Fibroblast of peridontal ligament (primary cell): ENCODE results near the gene GUCY1A2.
A peak's percentile ranks its signal among the peaks of the same experiment; 100 is the strongest.
"Not testable (repeated sequence)": the region's sequence is repeated elsewhere in the genome, so short reads cannot be mapped to it uniquely, and the experiment has no call there.

Source experiments
- DNase-seq: peaks from one replicate; pipeline ENCODE4 v3.0.0-alpha.2; 2010; ENCODE audit errors: extremely low read depth

The GUCY1A2 gene, protein sequence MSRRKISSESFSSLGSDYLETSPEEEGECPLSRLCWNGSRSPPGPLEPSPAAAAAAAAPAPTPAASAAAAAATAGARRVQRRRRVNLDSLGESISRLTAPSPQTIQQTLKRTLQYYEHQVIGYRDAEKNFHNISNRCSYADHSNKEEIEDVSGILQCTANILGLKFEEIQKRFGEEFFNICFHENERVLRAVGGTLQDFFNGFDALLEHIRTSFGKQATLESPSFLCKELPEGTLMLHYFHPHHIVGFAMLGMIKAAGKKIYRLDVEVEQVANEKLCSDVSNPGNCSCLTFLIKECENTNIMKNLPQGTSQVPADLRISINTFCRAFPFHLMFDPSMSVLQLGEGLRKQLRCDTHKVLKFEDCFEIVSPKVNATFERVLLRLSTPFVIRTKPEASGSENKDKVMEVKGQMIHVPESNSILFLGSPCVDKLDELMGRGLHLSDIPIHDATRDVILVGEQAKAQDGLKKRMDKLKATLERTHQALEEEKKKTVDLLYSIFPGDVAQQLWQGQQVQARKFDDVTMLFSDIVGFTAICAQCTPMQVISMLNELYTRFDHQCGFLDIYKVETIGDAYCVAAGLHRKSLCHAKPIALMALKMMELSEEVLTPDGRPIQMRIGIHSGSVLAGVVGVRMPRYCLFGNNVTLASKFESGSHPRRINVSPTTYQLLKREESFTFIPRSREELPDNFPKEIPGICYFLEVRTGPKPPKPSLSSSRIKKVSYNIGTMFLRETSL

DNA sequence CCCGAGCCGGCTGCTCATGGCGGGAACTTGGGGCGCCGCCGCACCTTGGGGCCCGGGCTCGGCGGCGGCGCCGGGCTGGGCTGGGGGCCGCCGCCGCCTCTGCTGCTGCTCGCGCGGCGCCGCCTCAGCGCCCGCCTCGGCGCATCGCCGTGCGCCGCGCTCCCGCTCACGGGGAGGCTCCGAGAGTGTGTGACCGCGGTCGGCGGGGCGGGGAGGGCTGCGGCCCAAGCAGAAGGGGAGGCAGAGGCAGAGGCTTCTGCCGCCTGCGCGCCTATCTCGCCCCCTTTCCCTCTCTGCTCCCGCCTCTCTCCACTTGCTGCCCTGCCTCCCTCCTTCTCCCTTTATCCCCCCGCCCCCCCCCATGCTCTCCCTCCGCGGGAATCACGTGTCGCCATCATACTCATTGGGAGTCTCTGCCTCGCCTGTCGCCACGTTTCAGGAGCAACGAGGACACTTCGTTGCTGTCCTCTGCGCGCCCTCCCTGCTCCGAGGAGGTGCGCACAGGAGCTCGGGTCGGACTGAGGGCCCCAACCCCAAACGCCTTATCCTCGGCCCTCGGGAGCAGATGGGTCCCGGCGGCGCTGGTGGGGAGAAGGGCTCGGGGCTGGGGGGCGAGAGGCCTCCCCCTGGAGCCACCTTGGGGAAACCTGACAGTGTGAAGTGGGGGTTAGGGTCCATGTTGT, at the start of gene GUCY1A2:
TSS of gene GUCY1A2 (minus strand) at position 258 of the 683 bp plus-strand sequence. CDS start 421 bp downstream, outside the sequence.
- DNase-seq = no peak

GRCh38 chr11:107054391-107054790, 36.1 kb upstream of the GUCY1A2 start:
- no peak for DNase-seq

- DNase-seq = not testable (repeated sequence)
Measured at GRCh38 chr11:107051332-107051731, 33.1 kb upstream of the GUCY1A2 start.

DNA sequence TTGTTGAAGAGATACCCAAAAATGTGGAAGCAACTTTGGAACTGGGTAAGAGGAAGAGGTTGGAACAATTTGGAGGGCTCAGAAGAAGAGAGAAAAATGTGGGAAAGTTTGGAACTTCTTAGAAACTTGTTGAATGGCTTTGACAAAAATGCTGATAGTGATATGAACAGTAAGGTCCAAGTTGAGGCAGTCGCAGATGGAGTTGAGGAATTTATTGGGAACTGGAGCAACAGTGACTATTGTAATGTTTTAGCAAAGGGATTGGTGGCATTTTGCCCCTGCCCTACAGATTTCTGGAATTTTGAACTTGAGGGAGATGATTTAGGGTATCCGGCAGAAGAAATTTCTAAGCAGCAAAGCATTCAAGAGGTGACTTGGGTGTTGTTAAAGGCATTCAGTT, 32.6 kb upstream of the GUCY1A2 start:
- DNase-seq = not testable (repeated sequence)

DNA sequence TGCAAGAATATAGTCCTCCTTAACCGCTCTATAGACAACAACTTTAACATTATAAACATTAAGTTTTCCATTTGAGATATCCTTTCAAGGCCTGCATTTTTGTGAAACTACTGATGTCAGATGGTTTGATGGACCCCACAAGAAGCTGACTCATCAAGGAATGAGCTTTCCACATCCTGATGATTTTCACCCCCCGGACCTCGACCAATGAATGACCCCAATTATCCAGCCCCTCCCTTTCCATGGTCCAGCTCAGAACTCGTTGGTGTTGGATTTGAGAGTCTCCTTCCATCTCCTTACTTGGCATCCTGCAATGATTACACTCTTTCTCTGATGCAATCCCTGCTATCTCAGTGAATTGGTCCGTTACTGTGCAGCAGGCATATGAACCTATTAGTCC, 31.8 kb upstream of the GUCY1A2 start:
- DNase-seq = peak; percentile 12

GRCh38 chr11:107044503-107044902, 26.2 kb upstream of the GUCY1A2 start:
- DNase-seq = peak; percentile 8

DNA sequence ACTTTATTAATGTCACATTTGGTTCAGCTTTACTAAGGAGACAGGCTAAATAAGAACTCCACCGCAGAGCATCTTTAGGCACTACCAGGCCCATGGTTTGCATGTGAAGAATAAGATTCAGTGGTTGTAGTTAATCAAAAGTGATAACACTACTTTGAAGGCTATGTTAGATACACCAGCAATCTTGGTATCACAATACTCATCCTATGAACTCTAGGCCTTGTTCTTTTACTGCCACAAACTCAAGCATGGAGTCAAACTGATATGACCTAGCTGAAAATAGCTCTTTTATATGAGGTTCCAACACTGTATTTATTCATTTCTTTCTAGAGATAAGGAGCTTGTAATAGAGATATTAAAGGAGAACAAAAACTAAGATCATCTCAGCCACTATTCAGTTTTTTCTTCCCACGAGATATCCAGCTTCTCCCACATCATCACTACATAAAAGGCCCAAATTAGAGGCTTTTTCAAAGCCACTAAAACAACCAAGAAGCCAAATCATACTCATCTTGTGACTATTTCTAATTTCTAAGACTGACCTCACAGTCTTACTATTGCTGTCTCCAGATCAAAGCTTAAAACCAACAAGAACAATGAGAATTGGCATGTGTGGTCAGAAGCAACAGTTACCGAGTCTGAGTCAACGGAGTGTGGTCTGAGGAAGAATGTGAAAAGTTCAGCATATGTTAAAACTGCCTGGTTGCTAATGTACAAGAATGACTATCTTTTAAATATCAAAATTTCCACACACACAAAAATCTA, 25.1 kb upstream of the GUCY1A2 start:
- peak; percentile 99 for DNase-seq

DNA sequence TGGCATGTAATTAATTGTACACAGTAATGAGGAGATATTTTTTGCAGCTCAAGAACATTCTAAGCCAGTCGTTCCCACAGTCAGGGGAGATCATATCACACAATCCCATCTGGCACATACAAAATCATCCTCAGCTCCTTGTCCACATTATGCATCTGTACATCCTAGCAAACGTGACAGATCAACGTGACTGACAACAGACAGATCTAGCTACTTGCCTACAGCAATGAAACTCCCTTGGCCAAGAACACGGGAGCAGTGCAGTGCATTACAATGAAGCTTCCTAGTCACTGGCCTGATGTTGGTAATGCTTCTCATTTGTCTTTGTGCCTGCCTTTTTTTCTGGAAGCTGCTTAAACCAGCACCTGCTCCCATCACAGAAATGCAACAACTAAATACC, 24.5 kb upstream of the GUCY1A2 start:
- no peak for DNase-seq

DNA sequence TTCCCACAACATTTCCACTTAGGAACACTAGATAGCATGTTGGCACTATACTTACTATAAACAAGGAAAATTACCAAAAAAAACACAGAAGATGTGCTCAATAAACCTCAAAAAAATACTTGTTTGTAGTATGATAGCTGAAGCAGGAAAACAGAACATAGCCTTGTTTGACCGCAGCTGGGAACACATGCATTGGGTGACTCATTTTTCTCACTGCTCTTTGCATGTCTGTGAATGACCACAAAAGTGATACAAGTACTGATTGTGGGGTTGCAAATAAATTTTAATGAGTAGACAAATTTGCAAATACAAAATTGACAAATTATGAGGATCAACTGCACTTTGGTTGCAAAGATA, 22.8 kb upstream of the GUCY1A2 start:
- DNase-seq = peak; percentile 71

GRCh38 chr11:107040433-107041087, 22.3 kb upstream of the GUCY1A2 start:
- DNase-seq = no peak

DNA sequence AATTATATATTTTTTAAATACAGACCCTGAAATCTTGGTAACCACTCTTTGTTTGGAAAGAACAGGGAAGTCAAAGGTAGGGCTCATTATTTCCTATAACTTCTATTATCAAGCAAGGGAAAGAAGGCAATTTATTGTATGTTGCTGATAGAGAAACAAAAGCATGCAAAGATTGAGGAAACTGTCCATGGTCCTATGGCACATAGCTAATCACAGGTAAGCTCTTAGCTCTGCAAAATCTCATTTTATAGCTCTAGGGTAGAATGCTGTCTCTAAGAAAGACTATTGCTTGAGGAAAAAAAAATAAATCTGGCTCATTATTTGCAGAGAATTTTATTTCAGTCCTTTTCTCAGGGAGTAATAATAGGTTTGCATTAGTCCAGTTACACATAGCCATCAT, 7.4 kb upstream of the GUCY1A2 start:
- no peak for DNase-seq

DNA sequence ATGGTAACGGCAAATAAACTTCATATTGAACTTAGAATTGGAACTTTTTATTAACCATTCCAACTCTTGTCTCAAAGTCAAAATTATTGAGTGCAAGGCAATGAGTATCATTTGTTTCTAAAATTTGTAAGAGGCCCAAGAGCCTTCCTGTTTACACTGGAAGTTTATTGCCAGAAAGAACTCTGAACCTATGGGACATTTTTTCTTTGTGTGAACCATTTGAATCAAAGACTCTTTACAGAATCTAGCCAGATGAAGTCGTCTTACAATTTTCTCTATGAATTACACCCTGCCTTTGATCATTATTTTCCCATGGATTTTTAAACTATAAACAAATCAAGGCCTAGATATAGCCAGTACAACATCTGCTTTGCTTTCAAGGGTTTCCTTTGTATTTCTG, 2.3 kb upstream of the GUCY1A2 start:
- no peak for DNase-seq

DNA sequence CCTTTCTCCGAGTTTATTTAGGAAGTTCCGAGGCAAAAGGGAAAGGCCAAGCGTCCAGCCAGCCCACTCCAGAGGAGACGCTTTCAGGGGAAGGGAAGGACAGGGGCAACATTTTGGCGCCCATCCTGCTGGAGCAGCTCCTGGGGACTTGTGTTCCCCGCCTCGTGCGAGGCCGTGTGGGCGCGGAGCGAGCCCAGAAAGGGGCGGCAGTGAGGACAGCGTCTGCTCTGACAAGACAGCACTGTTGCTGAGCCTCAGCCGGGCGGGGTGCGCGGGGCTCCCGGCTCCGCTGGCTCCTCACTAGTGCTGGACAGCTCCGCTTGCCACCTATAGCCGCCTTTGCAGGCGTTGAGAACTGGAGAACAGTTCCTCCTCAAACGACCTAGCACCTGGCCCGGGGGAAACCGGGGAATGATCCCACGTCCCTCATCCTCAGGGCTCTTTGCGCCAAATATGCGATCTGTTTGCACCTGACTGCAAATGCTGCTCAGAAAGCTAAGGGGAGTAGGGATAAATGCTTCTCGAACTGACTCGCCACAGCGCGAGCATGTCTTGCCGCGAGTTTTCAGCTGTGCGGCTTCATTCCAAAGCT, 722 bp upstream of the GUCY1A2 start:
- DNase-seq = peak; percentile 69

- DNase-seq = peak; percentile 44
Measured at GRCh38 chr11:107017433-107018218, 650 bp downstream of the GUCY1A2 start.

GRCh38 chr11:107017104-107017432, 1.2 kb downstream of the GUCY1A2 start:
- DNase-seq = no peak

DNA sequence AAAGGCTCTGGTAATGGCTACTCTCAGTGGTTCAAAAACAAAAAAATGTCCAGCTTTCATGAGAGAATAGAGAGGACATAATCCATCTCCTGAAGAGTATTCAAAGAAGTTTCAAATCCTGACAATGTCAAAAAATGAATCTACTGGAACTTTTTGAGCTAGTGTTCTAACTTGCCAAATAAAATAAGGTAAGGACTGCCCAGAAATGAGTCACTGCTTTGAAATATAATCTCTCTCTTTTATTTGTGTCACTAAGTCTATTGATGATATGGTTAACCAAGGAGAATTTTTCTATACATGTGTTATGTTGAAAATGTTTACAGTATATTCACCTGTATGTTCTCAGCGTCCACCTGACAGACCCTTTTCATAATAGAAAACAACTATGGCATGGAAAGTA, 3.4 kb downstream of the GUCY1A2 start:
- peak; percentile 51 for DNase-seq

- peak; percentile 24 for DNase-seq
Measured at GRCh38 chr11:107011977-107012376, 6.3 kb downstream of the GUCY1A2 start.

DNA sequence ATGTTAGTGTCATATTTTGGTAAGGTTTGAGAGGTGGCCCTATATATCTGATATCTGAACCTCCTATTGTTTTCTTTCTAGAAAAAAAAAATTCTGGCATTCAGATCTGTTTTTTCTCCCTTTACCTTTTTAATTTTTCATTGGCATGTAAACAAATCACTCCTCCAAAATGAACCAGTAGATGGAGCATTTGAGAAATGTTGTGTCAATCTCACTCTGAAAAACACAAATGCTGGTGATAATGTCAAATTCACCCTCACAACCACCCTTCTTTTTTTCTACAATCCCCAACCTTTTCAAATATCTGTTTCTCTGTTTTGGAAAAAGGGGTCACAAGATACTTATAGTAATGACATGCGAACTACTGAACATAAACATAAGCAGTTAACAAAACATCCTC, 9.1 kb downstream of the GUCY1A2 start:
- DNase-seq = no peak

DNA sequence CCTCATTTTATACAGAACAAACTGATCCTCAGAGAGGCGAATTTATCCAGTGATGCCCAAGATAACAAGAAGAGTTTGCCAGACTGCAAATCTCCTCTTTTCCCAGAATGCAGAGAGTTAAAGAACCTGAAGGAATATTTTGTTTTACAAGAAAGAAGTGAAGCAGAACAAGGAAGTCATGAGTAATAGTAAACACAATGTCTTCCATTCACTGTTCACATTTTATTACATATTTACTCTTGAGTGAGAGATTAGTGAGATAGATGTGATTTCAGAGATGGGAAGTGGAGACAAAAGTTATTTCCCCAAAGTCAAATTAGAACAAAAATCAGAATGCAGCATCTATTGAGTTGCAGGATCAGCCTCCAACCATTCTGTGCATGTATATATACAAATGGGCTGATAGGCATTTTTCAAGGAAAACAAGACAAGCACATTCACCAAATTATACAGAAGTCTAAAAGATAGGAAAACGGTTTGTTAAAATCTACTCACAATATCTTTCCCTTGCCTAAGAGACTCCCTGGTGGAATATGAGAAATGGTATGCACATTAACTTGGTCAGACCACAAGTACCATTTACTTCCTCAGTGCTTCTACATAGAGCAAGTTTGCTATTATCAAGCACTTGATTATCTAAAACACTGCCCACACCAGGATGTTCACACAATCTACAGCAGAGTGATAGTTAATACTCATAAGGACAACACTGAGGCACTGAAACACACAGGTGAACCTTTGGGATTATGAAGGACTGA, 12.0 kb downstream of the GUCY1A2 start:
- DNase-seq = peak; percentile 38
